Coronary artery (tissue), 2 donors: ENCODE measurements around the gene SIMC1.

Experiments
- DNase-seq: peaks from one replicate; pipeline ENCODE4 v3.0.0-alpha.2; 2017; ENCODE audit warnings: low spot score
- H3K27ac ChIP-seq, 2 donors: fragments of 200-600 bp; sonication (generic); one replicate each; pipeline ENCODE4 v1.5.1; 2016 to 2019
- H3K4me3 ChIP-seq: fragments of 200-600 bp; sonication (generic); 2 replicates; pipeline ENCODE4 v1.5.1; 2016; ENCODE audit warnings: mild to moderate bottlenecking, moderate library complexity
- TF ChIP-seq, protein P1 (sequence below): fragments of 200-600 bp; sonication (generic); IDR thresholded peaks from one replicate; pipeline ENCODE4 v1.5.1; 2019; ENCODE audit warnings: antibody characterized with exemption

SIMC1 gene

DNA sequence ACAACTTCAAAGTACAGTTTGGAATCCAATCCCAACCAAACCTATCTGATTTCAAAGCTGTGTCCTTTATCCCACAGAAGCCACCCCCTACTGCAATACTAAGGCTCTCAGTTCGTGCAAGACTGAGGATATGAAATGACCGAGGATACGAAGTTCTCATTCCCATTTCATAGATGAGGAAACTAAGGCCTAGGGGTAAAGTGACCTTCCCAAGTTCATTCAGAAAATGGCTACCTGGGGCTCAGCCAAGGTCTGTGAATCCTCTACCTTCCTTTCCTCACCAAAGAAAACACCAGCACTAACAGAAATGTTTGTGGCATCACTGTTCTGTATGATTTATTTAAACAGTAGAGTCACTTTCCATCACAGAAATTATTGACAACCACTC lies 117.9 kb downstream of the SIMC1 start:
- TF ChIP-seq, protein P1, sequence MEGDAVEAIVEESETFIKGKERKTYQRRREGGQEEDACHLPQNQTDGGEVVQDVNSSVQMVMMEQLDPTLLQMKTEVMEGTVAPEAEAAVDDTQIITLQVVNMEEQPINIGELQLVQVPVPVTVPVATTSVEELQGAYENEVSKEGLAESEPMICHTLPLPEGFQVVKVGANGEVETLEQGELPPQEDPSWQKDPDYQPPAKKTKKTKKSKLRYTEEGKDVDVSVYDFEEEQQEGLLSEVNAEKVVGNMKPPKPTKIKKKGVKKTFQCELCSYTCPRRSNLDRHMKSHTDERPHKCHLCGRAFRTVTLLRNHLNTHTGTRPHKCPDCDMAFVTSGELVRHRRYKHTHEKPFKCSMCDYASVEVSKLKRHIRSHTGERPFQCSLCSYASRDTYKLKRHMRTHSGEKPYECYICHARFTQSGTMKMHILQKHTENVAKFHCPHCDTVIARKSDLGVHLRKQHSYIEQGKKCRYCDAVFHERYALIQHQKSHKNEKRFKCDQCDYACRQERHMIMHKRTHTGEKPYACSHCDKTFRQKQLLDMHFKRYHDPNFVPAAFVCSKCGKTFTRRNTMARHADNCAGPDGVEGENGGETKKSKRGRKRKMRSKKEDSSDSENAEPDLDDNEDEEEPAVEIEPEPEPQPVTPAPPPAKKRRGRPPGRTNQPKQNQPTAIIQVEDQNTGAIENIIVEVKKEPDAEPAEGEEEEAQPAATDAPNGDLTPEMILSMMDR = no peak
- no peak overlapping the region for H3K27ac ChIP-seq
- no peak overlapping the region for H3K4me3 ChIP-seq
- no peak for DNase-seq

DNA sequence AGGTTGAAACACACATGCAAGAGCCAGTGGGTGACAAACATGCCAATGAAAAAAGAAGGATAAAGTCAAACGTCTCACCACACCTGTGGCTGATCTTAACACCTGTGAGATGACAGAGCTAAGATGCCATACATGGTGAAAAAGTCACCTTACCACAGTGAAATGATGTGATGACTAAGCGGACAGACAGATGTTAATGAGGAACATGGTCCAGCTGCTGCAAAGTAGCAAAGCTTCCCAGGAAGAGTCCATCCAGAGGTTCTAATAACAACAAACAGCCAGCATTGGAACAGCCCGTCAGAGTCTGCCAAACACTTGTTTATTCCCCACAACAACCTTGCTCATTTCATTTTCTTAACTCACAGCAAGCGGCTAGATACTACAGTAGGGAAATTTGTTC lies 121.4 kb downstream of the SIMC1 start:
- peak overlapping the region; percentile 24 for H3K4me3 ChIP-seq
- H3K27ac ChIP-seq = no peak overlapping the region
- TF ChIP-seq, protein P1 = no peak
- no peak for DNase-seq

DNA sequence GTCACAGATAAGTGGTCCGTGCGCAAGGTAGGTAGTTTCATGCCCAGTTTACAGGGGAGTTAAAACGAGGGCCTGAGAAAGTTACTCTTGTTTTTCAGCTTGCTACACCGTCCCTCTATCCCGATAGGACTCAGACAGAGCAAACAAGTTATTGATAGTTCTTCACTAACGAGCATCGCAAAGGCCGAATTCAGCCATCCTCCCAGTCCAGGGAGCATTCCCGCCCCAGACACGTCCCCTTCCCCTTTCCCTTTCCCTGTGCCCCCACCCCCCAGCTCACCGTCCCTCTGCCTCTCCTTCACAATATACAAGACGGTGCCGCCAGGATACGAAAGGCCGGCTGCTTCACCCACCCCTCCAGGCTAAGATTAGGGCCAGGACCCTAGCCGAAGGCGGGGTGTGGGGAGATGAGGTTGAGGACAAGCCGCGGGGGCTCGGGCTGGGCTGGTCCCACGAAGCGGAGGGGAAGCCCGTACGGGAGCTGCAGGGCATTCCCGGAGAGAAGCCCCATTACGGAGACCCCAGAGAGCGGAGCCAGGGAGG lies 122.7 kb downstream of the SIMC1 start:
- peak; percentile 76 for DNase-seq
- Histone ChIP-seq H3K4me3 (peak overlapping the region; percentile 83), H3K27ac (peak overlapping the region; percentile 70 to 74)
- TF ChIP-seq, protein P1 = no peak

DNA sequence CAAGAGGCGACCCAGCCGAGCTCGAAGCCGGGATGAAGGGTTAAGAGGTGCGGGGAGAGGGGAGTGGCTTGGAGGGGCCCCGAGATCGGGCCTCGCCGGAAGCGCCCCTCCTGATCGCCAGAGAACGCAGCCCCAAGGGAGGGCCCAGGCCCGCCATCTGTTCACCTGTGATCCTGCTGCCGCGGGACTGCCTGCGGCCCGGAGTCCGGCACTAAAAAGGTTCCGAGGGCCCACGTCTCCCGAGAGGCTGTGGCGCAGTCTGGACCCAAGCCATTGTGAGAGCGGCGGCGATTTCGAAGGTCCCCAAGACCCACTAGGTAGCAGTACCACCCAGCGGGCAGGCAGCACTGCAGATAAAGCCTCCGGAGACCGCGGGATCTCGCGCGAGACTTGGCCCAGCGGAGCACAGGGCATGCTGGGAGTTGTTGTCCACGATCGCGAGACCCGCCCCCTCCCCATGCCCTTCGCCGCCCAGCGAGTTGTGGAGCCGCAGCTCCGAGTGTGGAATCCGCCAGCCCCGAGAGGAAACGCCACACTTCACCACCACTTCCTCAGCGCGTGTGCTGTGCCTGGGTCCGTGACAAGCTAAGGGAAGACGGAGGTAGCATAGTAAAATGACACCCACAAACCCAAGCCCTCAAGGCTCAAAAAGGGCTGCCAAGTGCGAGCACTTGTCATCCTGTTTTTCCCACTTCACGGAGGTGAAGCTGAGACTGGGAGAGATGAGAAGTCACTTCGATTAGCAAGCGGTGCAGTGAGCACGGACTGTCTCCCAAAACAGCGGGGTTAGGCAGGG lies 123.4 kb downstream of the SIMC1 start, which contains the start of gene KIAA1191:
Gene KIAA1191, minus strand, starts transcription at position 328 of the 796 bp plus-strand sequence. CDS start 2,256 bp downstream, outside the sequence.
- peak; percentile 95 for DNase-seq
- TF ChIP-seq, protein P1 = no peak
- Histone ChIP-seq H3K27ac (peak within 1 kb of the TSS; percentile 70 to 74), H3K4me3 (peak within 1 kb of the TSS; percentile 83)

DNA sequence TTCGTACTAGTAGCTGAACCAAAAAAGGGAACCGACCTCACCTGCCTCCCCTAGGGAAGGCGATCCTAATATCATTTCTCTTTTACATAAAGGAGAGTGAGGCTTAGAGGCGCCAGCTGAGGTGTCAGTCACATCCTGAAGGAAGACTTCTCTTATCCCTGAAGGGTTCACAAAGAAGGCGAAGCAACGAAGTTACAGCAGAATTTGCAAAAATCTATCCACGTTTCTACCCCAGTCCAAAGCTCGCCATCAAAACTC lies 123.9 kb downstream of the SIMC1 start:
- TF ChIP-seq, protein P1 = no peak
- Histone ChIP-seq H3K27ac (peak overlapping the region; percentile 70 to 74), H3K4me3 (peak overlapping the region; percentile 83)
- DNase-seq = no peak

DNA sequence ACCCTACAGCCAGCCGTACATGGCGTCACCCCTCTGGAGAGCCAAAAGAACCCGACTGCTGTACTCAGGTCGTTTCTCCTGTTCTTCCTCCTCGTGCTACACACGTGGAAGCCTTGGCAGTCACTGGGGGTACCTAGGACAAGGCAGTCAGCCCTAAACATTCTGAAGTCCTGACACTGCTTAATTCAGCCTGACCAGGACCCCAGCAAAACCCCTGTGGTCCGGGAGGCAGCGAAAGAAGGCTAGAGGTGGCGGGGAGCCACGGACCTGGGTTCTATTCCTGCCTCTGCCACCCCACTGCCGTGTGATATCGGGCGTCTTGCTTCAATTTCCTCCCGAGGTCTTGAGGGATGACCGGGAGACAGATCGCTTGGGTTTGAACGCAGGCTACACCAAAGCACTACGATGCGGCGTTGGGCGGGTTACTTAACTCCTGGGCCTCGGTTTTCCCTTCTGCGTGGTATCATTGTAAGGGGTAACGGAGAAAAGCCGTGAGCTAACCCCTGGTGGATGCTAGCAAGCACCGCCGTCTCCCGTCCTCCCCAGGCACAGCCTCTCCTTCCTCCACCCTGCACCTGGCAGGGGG lies 126.6 kb downstream of the SIMC1 start:
- Histone ChIP-seq H3K4me3 (peak overlapping the region; percentile 90), H3K27ac (peak overlapping the region; percentile 74 to 88)
- DNase-seq = no peak
- TF ChIP-seq, protein P1 = no peak
